ENCODE measurements around the gene AKT1S1.

AKT1S1 gene

GRCh38 chr19:49881672-49882394 lies 4.7 kb upstream of the AKT1S1 start:
- Histone ChIP-seq H3K4me1 (no peaks in the 10 kb centered on the region), H3K27me3 (no peaks in the 10 kb centered on the region), H3K36me3 (peaks cover 14% of the 10 kb centered on the region), H3K4me3 (ENCODE audit: low read depth, low read length) (no peak overlapping the region), H3K9me3 (no peaks in the 10 kb centered on the region)
- peak; percentile 54 for DNase-seq
- no peak for TF ChIP-seq CTCF (IDR thresholded peaks at IDR 0.05; ENCODE audit: low read depth, low read length)

- no peaks in the 10 kb centered on the region for H3K4me1 ChIP-seq
- no peaks in the 10 kb centered on the region for H3K27me3 ChIP-seq
- DNase-seq = no peak
- no peaks in the 10 kb centered on the region for H3K9me3 ChIP-seq
- no peak overlapping the region for H3K4me3 ChIP-seq (ENCODE audit: low read depth, low read length)
- TF ChIP-seq CTCF (IDR thresholded peaks at IDR 0.05; ENCODE audit: low read depth, low read length) = no peak
- peaks cover 14% of the 10 kb centered on the region for H3K36me3 ChIP-seq
Observed at GRCh38 chr19:49881186-49881585, 4.0 kb upstream of the AKT1S1 start.

GRCh38 chr19:49880162-49880869 lies 3.2 kb upstream of the AKT1S1 start:
- no peak for DNase-seq
- H3K36me3 ChIP-seq = peaks cover 14% of the 10 kb centered on the region

GRCh38 chr19:49879243-49879963 lies 2.2 kb upstream of the AKT1S1 start:
- Histone ChIP-seq H3K4me3 (ENCODE audit: low read depth, low read length) (no peak overlapping the region), H3K9me3 (no peaks in the 10 kb centered on the region), H3K4me1 (no peaks in the 10 kb centered on the region), H3K36me3 (peaks cover 16% of the 10 kb centered on the region), H3K27me3 (no peaks in the 10 kb centered on the region)
- no peak for DNase-seq
- no peak for TF ChIP-seq CTCF (IDR thresholded peaks at IDR 0.05; ENCODE audit: low read depth, low read length)

More at GRCh38 chr19:49880162-49880869, 3.2 kb upstream of the AKT1S1 start:
- no peaks in the 10 kb centered on the region for H3K27me3 ChIP-seq
- no peak for TF ChIP-seq CTCF (IDR thresholded peaks at IDR 0.05; ENCODE audit: low read depth, low read length)
- H3K4me1 ChIP-seq = no peaks in the 10 kb centered on the region
- no peaks in the 10 kb centered on the region for H3K9me3 ChIP-seq
- H3K4me3 ChIP-seq (ENCODE audit: low read depth, low read length) = no peak overlapping the region

GRCh38 chr19:49878744-49879070 lies 1.6 kb upstream of the AKT1S1 start:
- Histone ChIP-seq H3K36me3 (peaks cover 12% of the 10 kb centered on the region), H3K4me3 (ENCODE audit: low read depth, low read length) (peak overlapping the region; percentile 94), H3K27me3 (no peaks in the 10 kb centered on the region), H3K4me1 (no peaks in the 10 kb centered on the region), H3K9me3 (no peaks in the 10 kb centered on the region)
- TF ChIP-seq CTCF (IDR thresholded peaks at IDR 0.05; ENCODE audit: low read depth, low read length) = no peak
- DNase-seq = no peak
